ENCODE results near the gene PDE6B. TPM values are rescaled to one million over a fixed set of nuclear protein-coding genes. Genes with fewer than 3 reads are reported as not detected.
A peak's percentile ranks its signal among the peaks of the same experiment; 100 is the strongest.

PDE6B gene
- total RNA-seq, 1 donor from 2014 or later, result 2.3 TPM

- Mint-ChIP-seq H3K27ac (ENCODE audit: unreplicated experiment) (no peak overlapping the region), H3K4me3 (ENCODE audit: unreplicated experiment) (no peak overlapping the region), H3K9me3 (ENCODE audit: unreplicated experiment) (peaks cover 4% of the 10 kb centered on the region), H3K27me3 (ENCODE audit: unreplicated experiment) (peaks cover 15% of the 10 kb centered on the region), H3K36me3 (ENCODE audit: unreplicated experiment) (peaks cover 5% of the 10 kb centered on the region), H3K4me1 (ENCODE audit: low read depth, unreplicated experiment) (no peaks in the 10 kb centered on the region)
- no peak for DNase-seq
- TF ChIP-seq CTCF (IDR thresholded peaks at IDR 0.05; ENCODE audit: partially characterized antibody, unreplicated experiment), result no peak
Observed at GRCh38 chr4:685679-686412, 60.5 kb downstream of the PDE6B start.

GRCh38 chr4:686413-687040 lies 61.2 kb downstream of the PDE6B start:
- Mint-ChIP-seq H3K27ac (ENCODE audit: unreplicated experiment) (no peak overlapping the region), H3K36me3 (ENCODE audit: unreplicated experiment) (peaks cover 5% of the 10 kb centered on the region), H3K27me3 (ENCODE audit: unreplicated experiment) (peaks cover 15% of the 10 kb centered on the region), H3K4me1 (ENCODE audit: low read depth, unreplicated experiment) (no peaks in the 10 kb centered on the region), H3K4me3 (ENCODE audit: unreplicated experiment) (no peak overlapping the region), H3K9me3 (ENCODE audit: unreplicated experiment) (peaks cover 4% of the 10 kb centered on the region)
- no peak for DNase-seq
- no peak for TF ChIP-seq CTCF (IDR thresholded peaks at IDR 0.05; ENCODE audit: partially characterized antibody, unreplicated experiment)

- no peak overlapping the region for H3K27ac Mint-ChIP-seq (ENCODE audit: unreplicated experiment)
- H3K27me3 Mint-ChIP-seq (ENCODE audit: unreplicated experiment), result peaks cover 15% of the 10 kb centered on the region
- H3K9me3 Mint-ChIP-seq (ENCODE audit: unreplicated experiment), result peaks cover 4% of the 10 kb centered on the region
- no peak for TF ChIP-seq CTCF (IDR thresholded peaks at IDR 0.05; ENCODE audit: partially characterized antibody, unreplicated experiment)
- peak; percentile 39 for DNase-seq
- H3K4me3 Mint-ChIP-seq (ENCODE audit: unreplicated experiment), result no peak overlapping the region
- peaks cover 5% of the 10 kb centered on the region for H3K36me3 Mint-ChIP-seq (ENCODE audit: unreplicated experiment)
- H3K4me1 Mint-ChIP-seq (ENCODE audit: low read depth, unreplicated experiment), result no peaks in the 10 kb centered on the region
Observed at GRCh38 chr4:687048-687970, 61.9 kb downstream of the PDE6B start.

- Mint-ChIP-seq H3K4me1 (ENCODE audit: low read depth, unreplicated experiment) (no peaks in the 10 kb centered on the region), H3K27ac (ENCODE audit: unreplicated experiment) (no peak overlapping the region)
- DNase-seq, result no peak
Observed at GRCh38 chr4:687971-688853, 62.8 kb downstream of the PDE6B start.

More at GRCh38 chr4:687971-688853, 62.8 kb downstream of the PDE6B start:
- no peak for TF ChIP-seq CTCF (IDR thresholded peaks at IDR 0.05; ENCODE audit: partially characterized antibody, unreplicated experiment)
- Mint-ChIP-seq H3K4me3 (ENCODE audit: unreplicated experiment) (no peak overlapping the region), H3K27me3 (ENCODE audit: unreplicated experiment) (peaks cover 15% of the 10 kb centered on the region), H3K36me3 (ENCODE audit: unreplicated experiment) (peaks cover 5% of the 10 kb centered on the region), H3K9me3 (ENCODE audit: unreplicated experiment) (peaks cover 4% of the 10 kb centered on the region)
